IPS-18c (cell line): ENCODE measurements around the gene AACS.
"Not testable (repeated sequence)": the region's sequence is repeated elsewhere in the genome, so short reads cannot be mapped to it uniquely, and the experiment has no call there.

Experiments
- H3K4me3 ChIP-seq: 2 replicates; pipeline ENCODE4 v1.7.0; 2013; ENCODE audit warnings: low read depth, mild to moderate bottlenecking, low read length, moderate library complexity; ENCODE audit not compliant: insufficient read depth
- H3K9me3 ChIP-seq: one replicate; pipeline ENCODE4 v1.6.1; 2013; ENCODE audit warnings: mild to moderate bottlenecking, low read length, moderate library complexity; ENCODE audit not compliant: control insufficient read depth, insufficient read depth

Gene AACS

GRCh38 chr12:125129591-125130255 lies 64.5 kb downstream of the AACS start:
- H3K9me3 ChIP-seq = no peaks in the 10 kb centered on the region
- H3K4me3 ChIP-seq = no peak overlapping the region

GRCh38 chr12:125131958-125132357 lies 66.7 kb downstream of the AACS start:
- H3K9me3 ChIP-seq = no peaks in the 10 kb centered on the region
- no peak overlapping the region for H3K4me3 ChIP-seq

GRCh38 chr12:125132698-125133400 lies 67.6 kb downstream of the AACS start:
- H3K9me3 ChIP-seq = no peaks in the 10 kb centered on the region
- no peak overlapping the region for H3K4me3 ChIP-seq

- Histone ChIP-seq H3K9me3 (no peaks in the 10 kb centered on the region), H3K4me3 (no peak overlapping the region)
These were observed 68.4 kb downstream of the AACS start for GRCh38 chr12:125133616-125134015.

GRCh38 chr12:125134576-125134975 lies 69.3 kb downstream of the AACS start:
- Histone ChIP-seq H3K9me3 (no peaks in the 10 kb centered on the region), H3K4me3 (no peak overlapping the region)

- no peaks in the 10 kb centered on the region for H3K9me3 ChIP-seq
- H3K4me3 ChIP-seq = no peak overlapping the region
These were observed 70.7 kb downstream of the AACS start for GRCh38 chr12:125135906-125136305.

- H3K4me3 ChIP-seq = no peak overlapping the region
These were observed 71.5 kb downstream of the AACS start for GRCh38 chr12:125136702-125137101.

GRCh38 chr12:125137766-125138344 lies 72.6 kb downstream of the AACS start:
- H3K4me3 ChIP-seq = no peak overlapping the region
- H3K9me3 ChIP-seq = no peaks in the 10 kb centered on the region

More at GRCh38 chr12:125136702-125137101, 71.5 kb downstream of the AACS start:
- no peaks in the 10 kb centered on the region for H3K9me3 ChIP-seq

GRCh38 chr12:125140279-125141209 lies 75.3 kb downstream of the AACS start:
- H3K9me3 ChIP-seq = no peaks in the 10 kb centered on the region
- no peak overlapping the region for H3K4me3 ChIP-seq

GRCh38 chr12:125141210-125141573 lies 76.0 kb downstream of the AACS start:
- H3K9me3 ChIP-seq, H3K4me3 ChIP-seq: not testable (repeated sequence)

- H3K4me3 ChIP-seq = no peak overlapping the region
- no peaks in the 10 kb centered on the region for H3K9me3 ChIP-seq
These were observed 77.4 kb downstream of the AACS start for GRCh38 chr12:125142601-125143000.

- H3K9me3 ChIP-seq = no peaks in the 10 kb centered on the region
- no peak overlapping the region for H3K4me3 ChIP-seq
These were observed 78.3 kb downstream of the AACS start for GRCh38 chr12:125143491-125143890.

- Histone ChIP-seq H3K4me3 (no peak overlapping the region), H3K9me3 (no peaks in the 10 kb centered on the region)
These were observed 80.0 kb downstream of the AACS start for GRCh38 chr12:125145196-125145595.

GRCh38 chr12:125148316-125148715 lies 83.1 kb downstream of the AACS start:
- Histone ChIP-seq H3K4me3 (no peak overlapping the region), H3K9me3 (no peaks in the 10 kb centered on the region)

- Histone ChIP-seq H3K9me3 (no peaks in the 10 kb centered on the region), H3K4me3 (no peak overlapping the region)
These were observed 84.2 kb downstream of the AACS start for GRCh38 chr12:125149160-125150108.

- H3K4me3 ChIP-seq = no peak overlapping the region
These were observed 86.0 kb downstream of the AACS start for GRCh38 chr12:125151284-125151683.

More at GRCh38 chr12:125151284-125151683, 86.0 kb downstream of the AACS start:
- no peaks in the 10 kb centered on the region for H3K9me3 ChIP-seq
